ENCODE data around the gene MYH9. TPM values are rescaled to one million over a fixed set of nuclear protein-coding genes. Genes with fewer than 3 reads are reported as not detected.
A peak's percentile ranks its signal among the peaks of the same experiment; 100 is the strongest.

MYH9 gene
- total and polyA plus RNA-seq, 2 donors (not counting 1 experiment from before 2014, with no cell fraction given), result 108 to 554 TPM

DNA sequence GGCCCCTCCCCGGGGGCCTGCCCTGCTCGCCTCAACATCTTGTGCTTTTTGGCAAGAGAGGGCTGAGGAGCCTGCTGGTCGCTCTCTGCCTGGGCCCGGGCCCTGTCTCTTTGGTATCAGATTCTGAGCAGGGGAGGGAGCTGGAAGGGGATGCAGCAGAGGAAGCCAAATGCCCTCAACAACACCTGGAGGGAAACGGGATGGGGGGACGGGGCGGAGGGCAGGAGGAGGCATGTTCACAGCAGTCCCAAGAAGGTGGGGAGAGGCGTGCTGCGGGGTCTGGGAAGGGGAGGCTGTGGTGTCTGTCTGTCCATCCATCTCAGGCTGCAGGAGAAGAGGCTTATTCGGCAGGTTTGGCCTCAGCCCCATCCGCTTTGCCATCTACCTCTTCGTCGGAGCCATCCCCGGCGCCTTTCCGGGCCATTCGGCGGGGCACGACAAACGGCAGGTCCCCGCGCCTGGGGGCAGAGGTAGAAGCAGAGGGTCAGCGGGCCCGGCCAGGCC lies 105.4 kb downstream of the MYH9 start:
- WGBS (ENCODE audit: insufficient coverage), result 97% methylated on average over 21 of the region's 24 CpGs
- peaks cover 12% of the 10 kb centered on the region for H3K4me1 Mint-ChIP-seq
- H3K4me3 ChIP-seq (ENCODE audit: control extremely low read depth in 1 of 5, extremely low read depth in 1 of 5, insufficient read depth in 1 of 5, low read depth in 2 of 5, low read length in 4 of 5), result no peak overlapping the region
- H3K4me3 Mint-ChIP-seq, result no peak overlapping the region
- H3K27ac ChIP-seq (ENCODE audit: low read length in 2 of 2), result no peak overlapping the region
- no peaks in the 10 kb centered on the region for H3K79me2 ChIP-seq (ENCODE audit: control insufficient read depth, insufficient read depth, low read length)
- ATAC-seq (ENCODE audit: low read depth), result no peak
- peaks cover 50% of the 10 kb centered on the region for H4K20me1 ChIP-seq (ENCODE audit: control insufficient read depth, insufficient read depth, low read length, poor library complexity, severe bottlenecking)
- no peak overlapping the region for H3K4me2 ChIP-seq (replicated peaks; ENCODE audit: low read depth, low read length, poor library complexity, severe bottlenecking)
- intact Hi-C loops (cut with micrococcal nuclease), result no loop called here
- H2AFZ ChIP-seq (ENCODE audit: insufficient read depth, low read depth, low read length, poor library complexity, severe bottlenecking), result no peak overlapping the region
- H3K4me1 ChIP-seq (ENCODE audit: control insufficient read depth in 2 of 2, insufficient read depth in 2 of 2, low read length in 2 of 2), result peaks cover 7 to 11% of the 10 kb centered on the region in 2 donors
- H3K27me3 ChIP-seq (replicated peaks in 1 of 4; ENCODE audit: control extremely low read depth in 1 of 4, control insufficient read depth in 3 of 4, insufficient read depth in 4 of 4, low read length in 3 of 4), result no peaks in the 10 kb centered on the region
- no peak overlapping the region for H3K27ac Mint-ChIP-seq
- H3K9me3 Mint-ChIP-seq (ENCODE audit: insufficient read depth), result no peaks in the 10 kb centered on the region
- H3K9me3 ChIP-seq (ENCODE audit: control extremely low read depth in 1 of 3, control insufficient read depth in 2 of 3, insufficient read depth in 1 of 3, low read length in 2 of 3), result no peaks in the 10 kb centered on the region
- H3K27me3 Mint-ChIP-seq, result no peaks in the 10 kb centered on the region
- ChIA-PET POLR2A (no interaction called here), CTCF (interaction anchor here (0.7 kb wide), 1 partner anchor 62 kb away, joined by 3 read pairs; no protein-coding TSS in a partner anchor)
- H3K36me3 ChIP-seq (replicated peaks in 1 of 2; ENCODE audit: control extremely low read depth in 1 of 2, control insufficient read depth in 1 of 2, extremely low read depth in 1 of 2, insufficient read depth in 2 of 2, low read length in 1 of 2), result peaks cover 11 to 69% of the 10 kb centered on the region in 2 experiments
- TF ChIP-seq EZH2 (IDR thresholded peaks at IDR 0.05; ENCODE audit: borderline replicate concordance, insufficient read depth, low read depth, low read length, poor library complexity, severe bottlenecking), result no peak
- TF ChIP-seq, protein P1, sequence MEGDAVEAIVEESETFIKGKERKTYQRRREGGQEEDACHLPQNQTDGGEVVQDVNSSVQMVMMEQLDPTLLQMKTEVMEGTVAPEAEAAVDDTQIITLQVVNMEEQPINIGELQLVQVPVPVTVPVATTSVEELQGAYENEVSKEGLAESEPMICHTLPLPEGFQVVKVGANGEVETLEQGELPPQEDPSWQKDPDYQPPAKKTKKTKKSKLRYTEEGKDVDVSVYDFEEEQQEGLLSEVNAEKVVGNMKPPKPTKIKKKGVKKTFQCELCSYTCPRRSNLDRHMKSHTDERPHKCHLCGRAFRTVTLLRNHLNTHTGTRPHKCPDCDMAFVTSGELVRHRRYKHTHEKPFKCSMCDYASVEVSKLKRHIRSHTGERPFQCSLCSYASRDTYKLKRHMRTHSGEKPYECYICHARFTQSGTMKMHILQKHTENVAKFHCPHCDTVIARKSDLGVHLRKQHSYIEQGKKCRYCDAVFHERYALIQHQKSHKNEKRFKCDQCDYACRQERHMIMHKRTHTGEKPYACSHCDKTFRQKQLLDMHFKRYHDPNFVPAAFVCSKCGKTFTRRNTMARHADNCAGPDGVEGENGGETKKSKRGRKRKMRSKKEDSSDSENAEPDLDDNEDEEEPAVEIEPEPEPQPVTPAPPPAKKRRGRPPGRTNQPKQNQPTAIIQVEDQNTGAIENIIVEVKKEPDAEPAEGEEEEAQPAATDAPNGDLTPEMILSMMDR (IDR thresholded peaks at IDR 0.05), result no peak
- no peak overlapping the region for H3K9ac ChIP-seq (ENCODE audit: low read length)
- DNase-seq, result no peak

DNA sequence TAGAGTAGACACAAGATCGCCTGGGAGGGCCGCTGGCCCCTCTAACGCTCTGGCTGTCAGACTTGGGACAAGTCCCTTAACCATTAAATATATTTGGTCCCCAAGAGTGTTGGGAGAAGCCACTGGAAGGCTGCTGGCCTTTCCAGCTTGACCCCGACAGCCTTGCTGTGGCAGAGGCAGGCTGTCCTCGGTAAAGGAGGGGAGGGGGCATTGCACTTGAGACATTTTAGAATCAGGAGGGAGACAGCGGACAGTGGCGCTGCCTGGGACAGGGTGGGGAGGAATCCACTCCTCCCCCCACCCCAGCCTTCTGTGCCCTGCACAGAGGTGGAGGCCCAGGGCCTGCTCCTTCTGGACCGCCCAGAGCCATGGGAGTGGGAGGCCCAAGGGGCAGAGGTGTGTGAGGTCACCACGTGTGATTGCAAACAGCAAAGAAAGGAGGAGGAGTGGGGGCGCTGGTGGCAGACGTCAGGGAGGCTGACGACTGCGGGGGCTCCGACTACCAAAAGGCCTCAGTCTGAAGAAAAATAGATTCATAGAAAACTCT lies 105.9 kb downstream of the MYH9 start:
- Mint-ChIP-seq H3K27ac (no peak overlapping the region), H3K4me1 (peaks cover 14% of the 10 kb centered on the region), H3K4me3 (no peak overlapping the region), H3K9me3 (ENCODE audit: insufficient read depth) (no peaks in the 10 kb centered on the region), H3K27me3 (no peaks in the 10 kb centered on the region)
- no peak overlapping the region for H3K4me3 ChIP-seq (ENCODE audit: control extremely low read depth in 1 of 5, extremely low read depth in 1 of 5, insufficient read depth in 1 of 5, low read depth in 2 of 5, low read length in 4 of 5)
- H3K9me3 ChIP-seq (ENCODE audit: control extremely low read depth in 1 of 3, control insufficient read depth in 2 of 3, insufficient read depth in 1 of 3, low read length in 2 of 3), result no peaks in the 10 kb centered on the region
- H3K36me3 ChIP-seq (replicated peaks in 1 of 2; ENCODE audit: control extremely low read depth in 1 of 2, control insufficient read depth in 1 of 2, extremely low read depth in 1 of 2, insufficient read depth in 2 of 2, low read length in 1 of 2), result peaks cover 11 to 64% of the 10 kb centered on the region in 2 experiments
- intact Hi-C loops (cut with micrococcal nuclease), result no loop called here
- no peaks in the 10 kb centered on the region for H3K79me2 ChIP-seq (ENCODE audit: control insufficient read depth, insufficient read depth, low read length)
- ChIA-PET POLR2A (no interaction called here), CTCF (interaction anchor here (0.7 to 2.0 kb wide), 5 partner anchors 16 to 205 kb away, joined by 3 to 7 read pairs (median 4); no protein-coding TSS in a partner anchor)
- peaks cover 47% of the 10 kb centered on the region for H4K20me1 ChIP-seq (ENCODE audit: control insufficient read depth, insufficient read depth, low read length, poor library complexity, severe bottlenecking)
- H3K4me2 ChIP-seq (replicated peaks; ENCODE audit: low read depth, low read length, poor library complexity, severe bottlenecking), result no peak overlapping the region
- no peak for ATAC-seq (ENCODE audit: low read depth)
- no peaks in the 10 kb centered on the region for H3K27me3 ChIP-seq (replicated peaks in 1 of 4; ENCODE audit: control extremely low read depth in 1 of 4, control insufficient read depth in 3 of 4, insufficient read depth in 4 of 4, low read length in 3 of 4)
- H3K27ac ChIP-seq (ENCODE audit: low read length in 2 of 2), result no peak overlapping the region
- peak; percentile 17 for DNase-seq
- H3K4me1 ChIP-seq (ENCODE audit: control insufficient read depth in 2 of 2, insufficient read depth in 2 of 2, low read length in 2 of 2), result peaks cover 9 to 13% of the 10 kb centered on the region in 2 donors
- no peak overlapping the region for H2AFZ ChIP-seq (ENCODE audit: insufficient read depth, low read depth, low read length, poor library complexity, severe bottlenecking)
- H3K9ac ChIP-seq (ENCODE audit: low read length), result no peak overlapping the region
- 93% methylated on average over 10 of the region's 14 CpGs for WGBS (ENCODE audit: insufficient coverage)
- TF ChIP-seq, protein P1 (IDR thresholded peaks at IDR 0.05), result no peak
- no peak for TF ChIP-seq EZH2 (IDR thresholded peaks at IDR 0.05; ENCODE audit: borderline replicate concordance, insufficient read depth, low read depth, low read length, poor library complexity, severe bottlenecking)
